ENCODE data around the gene TACC3.
A peak's percentile ranks its signal among the peaks of the same experiment; 100 is the strongest.

TACC3 gene

GRCh38 chr4:1676605-1677525 is 44.5 kb upstream of the TACC3 start:
- DNase-seq (ENCODE audit: extremely low read depth, insufficient read length), result no peak
- TF ChIP-seq CTCF (IDR thresholded peaks at IDR 0.05; ENCODE audit: insufficient read depth, low read length, poor library complexity, severe bottlenecking), result no peak

GRCh38 chr4:1678244-1678643 is 43.1 kb upstream of the TACC3 start:
- no peak for TF ChIP-seq CTCF (IDR thresholded peaks at IDR 0.05; ENCODE audit: insufficient read depth, low read length, poor library complexity, severe bottlenecking)
- no peak for DNase-seq (ENCODE audit: extremely low read depth, insufficient read length)
- no peaks in the 10 kb centered on the region for H3K27me3 ChIP-seq (replicated peaks; ENCODE audit: control insufficient read depth, insufficient read depth, low read length)
- no peak overlapping the region for H3K4me3 ChIP-seq (replicated peaks; ENCODE audit: low read depth, low read length)
- H3K36me3 ChIP-seq (ENCODE audit: control insufficient read depth, insufficient read depth, low read length), result no peaks in the 10 kb centered on the region

More at GRCh38 chr4:1676605-1677525, 44.5 kb upstream of the TACC3 start:
- Histone ChIP-seq H3K4me3 (replicated peaks; ENCODE audit: low read depth, low read length) (no peak overlapping the region), H3K27me3 (replicated peaks; ENCODE audit: control insufficient read depth, insufficient read depth, low read length) (no peaks in the 10 kb centered on the region), H3K36me3 (ENCODE audit: control insufficient read depth, insufficient read depth, low read length) (no peaks in the 10 kb centered on the region)

- TF ChIP-seq CTCF (IDR thresholded peaks at IDR 0.05; ENCODE audit: insufficient read depth, low read length, poor library complexity, severe bottlenecking), result no peak
- Histone ChIP-seq H3K36me3 (ENCODE audit: control insufficient read depth, insufficient read depth, low read length) (no peaks in the 10 kb centered on the region), H3K27me3 (replicated peaks; ENCODE audit: control insufficient read depth, insufficient read depth, low read length) (no peaks in the 10 kb centered on the region), H3K4me3 (replicated peaks; ENCODE audit: low read depth, low read length) (no peak overlapping the region)
- no peak for DNase-seq (ENCODE audit: extremely low read depth, insufficient read length)
Measured at GRCh38 chr4:1682860-1683259, 38.5 kb upstream of the TACC3 start.

- TF ChIP-seq CTCF (IDR thresholded peaks at IDR 0.05; ENCODE audit: insufficient read depth, low read length, poor library complexity, severe bottlenecking), result no peak
- no peaks in the 10 kb centered on the region for H3K36me3 ChIP-seq (ENCODE audit: control insufficient read depth, insufficient read depth, low read length)
- no peak for DNase-seq (ENCODE audit: extremely low read depth, insufficient read length)
- H3K27me3 ChIP-seq (replicated peaks; ENCODE audit: control insufficient read depth, insufficient read depth, low read length), result no peaks in the 10 kb centered on the region
- H3K4me3 ChIP-seq (replicated peaks; ENCODE audit: low read depth, low read length), result peak overlapping the region; percentile 54
Measured at GRCh38 chr4:1683261-1683735, 38.0 kb upstream of the TACC3 start.

GRCh38 chr4:1683736-1684505 is 37.4 kb upstream of the TACC3 start, which contains the start of gene FAM53A:
Gene FAM53A (minus strand): TSS chr4:1684313. CDS start chr4:1668741, 15,572 bp downstream.
- peak; percentile 90 for DNase-seq (ENCODE audit: extremely low read depth, insufficient read length)
- Histone ChIP-seq H3K36me3 (ENCODE audit: control insufficient read depth, insufficient read depth, low read length) (no peaks in the 10 kb centered on the region), H3K27me3 (replicated peaks; ENCODE audit: control insufficient read depth, insufficient read depth, low read length) (no peaks in the 10 kb centered on the region), H3K4me3 (replicated peaks; ENCODE audit: low read depth, low read length) (peak within 1 kb of the TSS; percentile 56)
- no peak for TF ChIP-seq CTCF (IDR thresholded peaks at IDR 0.05; ENCODE audit: insufficient read depth, low read length, poor library complexity, severe bottlenecking)

All from GM06990 (cell line).